Choroid plexus epithelial cell (primary cell): ENCODE results near the gene TRIM4.
"Not testable (repeated sequence)": the region's sequence is repeated elsewhere in the genome, so short reads cannot be mapped to it uniquely, and the experiment has no call there.

Experiments
- DNase-seq: peaks from one replicate; pipeline ENCODE4 v3.0.0-alpha.2; 2010; ENCODE audit warnings: low read depth
- H3K4me3 ChIP-seq: 2 replicates; pipeline ENCODE4 v1.5.1; 2011; ENCODE audit warnings: low read depth, mild to moderate bottlenecking, control low read depth, low read length, moderate library complexity
- CTCF ChIP-seq: conservative IDR thresholded peaks from 2 replicates; pipeline ENCODE4 v1.5.1; 2011; ENCODE audit warnings: low read depth, mild to moderate bottlenecking, control low read depth, inconsistent platforms, low read length, moderate library complexity

TRIM4 gene

GRCh38 chr7:99893280-99893679, 26.1 kb downstream of the TRIM4 start:
- DNase-seq = no peak
- H3K4me3 ChIP-seq = no peak overlapping the region
- no peak for TF ChIP-seq CTCF

GRCh38 chr7:99890348-99890747, 29.0 kb downstream of the TRIM4 start:
- not testable (repeated sequence) for H3K4me3 ChIP-seq, DNase-seq

- not testable (repeated sequence) for H3K4me3 ChIP-seq, DNase-seq
These were observed 31.0 kb downstream of the TRIM4 start for GRCh38 chr7:99888366-99888765.

GRCh38 chr7:99881370-99881769, 38.0 kb downstream of the TRIM4 start:
- H3K4me3 ChIP-seq = no peak overlapping the region
- no peak for TF ChIP-seq CTCF
- no peak for DNase-seq

- no peak for TF ChIP-seq CTCF
- DNase-seq = no peak
- H3K4me3 ChIP-seq = no peak within 1 kb of the TSS
These were observed 42.4 kb downstream of the TRIM4 start, which contains the start of gene OR2AE1 for GRCh38 chr7:99876933-99877332. OR2AE1 (minus strand) TSS chr7:99877033; CDS start chr7:99877033, 0 bp downstream.

GRCh38 chr7:99876491-99876890, 42.8 kb downstream of the TRIM4 start:
- DNase-seq = no peak
- H3K4me3 ChIP-seq = no peak overlapping the region
- no peak for TF ChIP-seq CTCF

- TF ChIP-seq CTCF = no peak
- H3K4me3 ChIP-seq = no peak overlapping the region
- no peak for DNase-seq
These were observed 51.1 kb downstream of the TRIM4 start for GRCh38 chr7:99868246-99868645.

GRCh38 chr7:99867477-99867876, 51.9 kb downstream of the TRIM4 start:
- DNase-seq, H3K4me3 ChIP-seq: not testable (repeated sequence)

GRCh38 chr7:99863847-99864440, 55.4 kb downstream of the TRIM4 start:
- peak; percentile 3 for DNase-seq
- no peak overlapping the region for H3K4me3 ChIP-seq
- TF ChIP-seq CTCF = no peak
